Caco-2 (cell line): ENCODE measurements around the gene ISL2. TPM values are rescaled to one million over a fixed set of nuclear protein-coding genes. Genes with fewer than 3 reads are reported as not detected.

ENCODE experiments used
- BruUV-seq: library from RNA; stranded (reverse); fragments of 400-500 nt; replicated peaks from 2 replicates; lab custom pipeline; 2021; lab: Mats Ljungman, UMichigan
- CTCF ChIA-PET: fragments of 300-600 bp; sonication (Branson Sonifier 250); formaldehyde crosslinking; loops from one replicate; lab custom pipeline; 2022; ENCODE audit warnings: antibody characterized with exemption; lab: Charles Lee
- POLR2A ChIA-PET: fragments of 300-600 bp; sonication (Branson Sonifier 250); formaldehyde crosslinking; loops from one replicate; lab custom pipeline; 2022; ENCODE audit warnings: antibody characterized with exemption; lab: Charles Lee
- DNase-seq, 2 experiments: peaks; one replicate each; pipeline versions ENCODE4 v3.0.0 to v3.0.0-alpha.2; 2020 to 2022
- H3K27me3 ChIP-seq: replicated peaks from 2 replicates; pipeline ENCODE4 v1.6.0; 2011; ENCODE audit warnings: low read length; ENCODE audit not compliant: control insufficient read depth, insufficient read depth
- H3K36me3 ChIP-seq: 2 replicates; pipeline ENCODE4 v1.5.1; 2011; ENCODE audit warnings: low read length; ENCODE audit not compliant: control insufficient read depth, insufficient read depth
- H3K4me1 ChIP-seq: fragments of 250-450 bp; sonication (Bioruptor Pico); 2 replicates; pipeline ENCODE4 v1.5.1; 2020; ENCODE audit warnings: mild to moderate bottlenecking
- H3K4me3 ChIP-seq: 2 replicates; pipeline ENCODE4 v1.5.1; 2011; ENCODE audit warnings: low read depth, mild to moderate bottlenecking, control low read depth, low read length
- H3K9me3 ChIP-seq: fragments of 250-450 bp; sonication (Bioruptor Pico); 2 replicates; pipeline ENCODE4 v1.5.1; 2020; ENCODE audit warnings: mild to moderate bottlenecking, moderate library complexity
- H3K27ac Mint-ChIP-seq: one replicate; pipeline ENCODE4 v1.8.0; 2022; ENCODE audit warnings: mixed read lengths; ENCODE audit not compliant: unreplicated experiment
- H3K27me3 Mint-ChIP-seq: one replicate; pipeline ENCODE4 v1.8.0; 2022; ENCODE audit warnings: mixed read lengths; ENCODE audit not compliant: insufficient read depth, unreplicated experiment
- H3K36me3 Mint-ChIP-seq: one replicate; pipeline ENCODE4 v1.8.0; 2022; ENCODE audit warnings: mild to moderate bottlenecking, mixed read lengths; ENCODE audit not compliant: insufficient read depth, unreplicated experiment
- H3K4me1 Mint-ChIP-seq: one replicate; pipeline ENCODE4 v1.8.0; 2022; ENCODE audit warnings: low read depth, mixed read lengths; ENCODE audit not compliant: unreplicated experiment
- H3K4me3 Mint-ChIP-seq: one replicate; pipeline ENCODE4 v1.8.0; 2022; ENCODE audit warnings: mild to moderate bottlenecking, moderate library complexity, mixed read lengths; ENCODE audit not compliant: unreplicated experiment
- H3K9me3 Mint-ChIP-seq: one replicate; pipeline ENCODE4 v1.8.0; 2022; ENCODE audit warnings: mixed read lengths; ENCODE audit not compliant: unreplicated experiment
- CTCF ChIP-seq, 2 experiments: fragments of 200-600 bp in 1 of 2; IDR thresholded peaks; 1 replicate in 1 of 2; 2 replicates in 1 of 2; pipeline versions ENCODE4 v1.5.1 to v1.8.0; 2011 to 2022; ENCODE audit warnings: antibody characterized with exemption in 1 of 2, control low read depth in 1 of 2, inconsistent platforms in 1 of 2, low read depth in 1 of 2, low read length in 1 of 2, mild to moderate bottlenecking in 1 of 2, moderate library complexity in 1 of 2; ENCODE audit not compliant: insufficient read depth in 1 of 2, severe bottlenecking in 1 of 2, unreplicated experiment in 1 of 2
- intact Hi-C: fragments of 100-400 bp; cut with micrococcal nuclease; formaldehyde crosslinking; loops from one replicate; pipeline ENCODE4 v1.10.0; 2022; ENCODE audit not compliant: unreplicated experiment
- total RNA-seq: library from RNA; stranded (reverse); gene quantifications from 2 replicates; pipeline ENCODE4 v1.2.3, GENCODE V29; 2022

Gene ISL2
- total RNA-seq, 1 experiment from 2014 or later: 11.0 TPM

GRCh38 chr15:76337059-76337695 lies 604 bp downstream of the ISL2 start:
- H3K4me1 ChIP-seq: peaks cover 27% of the 10 kb centered on the region
- H3K4me3 Mint-ChIP-seq: peak overlapping the region; percentile 90
- no peaks in the 10 kb centered on the region for H3K9me3 Mint-ChIP-seq
- CTCF ChIA-PET: interaction anchor here (0.5 to 1.1 kb wide), 6 partner anchors 19 to 1162 kb away, joined by 3 to 7 read pairs (median 4); no protein-coding TSS in a partner anchor
- no peaks in the 10 kb centered on the region for H3K27me3 ChIP-seq
- H3K9me3 ChIP-seq: no peaks in the 10 kb centered on the region
- TSS peak; percentile 82 for BruUV-seq
- DNase-seq: peak in 1 of 2 experiments; percentile 48
- TF ChIP-seq CTCF (IDR thresholded peaks at IDR 0.05; ENCODE audit: insufficient read depth in 1 of 2, low read depth in 1 of 2, low read length in 1 of 2, severe bottlenecking in 1 of 2, unreplicated experiment in 1 of 2): no peak
- peaks cover 53% of the 10 kb centered on the region for H3K36me3 Mint-ChIP-seq
- peak overlapping the region; percentile 82 for H3K4me3 ChIP-seq
- peak overlapping the region; percentile 89 for H3K27ac Mint-ChIP-seq
- H3K4me1 Mint-ChIP-seq: peaks cover 18% of the 10 kb centered on the region
- H3K36me3 ChIP-seq: no peaks in the 10 kb centered on the region
- POLR2A ChIA-PET: interaction anchor here (0.6 to 2.0 kb wide), 11 partner anchors 8 to 885 kb away, joined by 3 to 29 read pairs (median 8); partner anchors contain the start of gene ETFA
- intact Hi-C loops: loop anchor here (2.0 kb wide), 3 partner anchors 26 to 530 kb away; partner anchors contain the start of gene ETFA
- no peaks in the 10 kb centered on the region for H3K27me3 Mint-ChIP-seq

GRCh38 chr15:76337696-76338485 lies 1.3 kb downstream of the ISL2 start:
- Histone ChIP-seq H3K9me3 (no peaks in the 10 kb centered on the region), H3K4me1 (peaks cover 27% of the 10 kb centered on the region), H3K27me3 (no peaks in the 10 kb centered on the region), H3K36me3 (no peaks in the 10 kb centered on the region), H3K4me3 (peak overlapping the region; percentile 82)
- H3K27ac Mint-ChIP-seq: no peak overlapping the region
- H3K27me3 Mint-ChIP-seq: no peaks in the 10 kb centered on the region
- peaks cover 18% of the 10 kb centered on the region for H3K4me1 Mint-ChIP-seq
- TF ChIP-seq CTCF (IDR thresholded peaks at IDR 0.05; ENCODE audit: insufficient read depth in 1 of 2, low read depth in 1 of 2, low read length in 1 of 2, severe bottlenecking in 1 of 2, unreplicated experiment in 1 of 2): no peak
- H3K36me3 Mint-ChIP-seq: peaks cover 54% of the 10 kb centered on the region
- H3K9me3 Mint-ChIP-seq: no peaks in the 10 kb centered on the region
- peak; percentile 55 for DNase-seq
- BruUV-seq: no TSS peak
- H3K4me3 Mint-ChIP-seq: peak overlapping the region; percentile 90
- intact Hi-C loops: loop anchor here (2.0 kb wide), 3 partner anchors 27 to 529 kb away; partner anchors contain the start of gene ETFA
- ChIA-PET CTCF (no interaction called here), POLR2A (interaction anchor here (1.8 kb wide), 1 partner anchor 26 kb away, joined by 22 read pairs; the partner anchor contains the start of gene ETFA)
